Stimulated activated CD8-positive, alpha-beta memory T cell treated with anti-CD3 and anti-CD28 coated beads, Interleukin-7, amount 100 ng/mL, for 4 hours (primary cell): Measurements from ENCODE around the gene PITPNC1.
A peak's percentile ranks its signal among the peaks of the same experiment; 100 is the strongest.
"Not testable (repeated sequence)": the region's sequence is repeated elsewhere in the genome, so short reads cannot be mapped to it uniquely, and the experiment has no call there.

Experiments
- DNase-seq, 2 donors: peaks; one replicate each; pipeline ENCODE4 v3.0.0-alpha.2; 2020; ENCODE audit warnings: low read depth in 2 of 2

PITPNC1 gene

GRCh38 chr17:67680445-67681224 is 303.6 kb downstream of the PITPNC1 start:
- no peak for DNase-seq

GRCh38 chr17:67682196-67682595 is 305.1 kb downstream of the PITPNC1 start:
- no peak for DNase-seq

GRCh38 chr17:67685351-67685750 is 308.3 kb downstream of the PITPNC1 start:
- no peak for DNase-seq

- no peak for DNase-seq
Measured at GRCh38 chr17:67686241-67686640, 309.2 kb downstream of the PITPNC1 start.

- no peak for DNase-seq
Measured at GRCh38 chr17:67687511-67687910, 310.4 kb downstream of the PITPNC1 start.

GRCh38 chr17:67689534-67690177 is 312.6 kb downstream of the PITPNC1 start:
- DNase-seq: peak in 1 of 2 donors; percentile 10

GRCh38 chr17:67693811-67694210 is 316.7 kb downstream of the PITPNC1 start:
- no peak for DNase-seq

GRCh38 chr17:67696347-67696746 is 319.3 kb downstream of the PITPNC1 start:
- no peak for DNase-seq

- DNase-seq: no peak
Measured at GRCh38 chr17:67696853-67697498, 319.9 kb downstream of the PITPNC1 start.

GRCh38 chr17:67700037-67700724 is 323.1 kb downstream of the PITPNC1 start:
- DNase-seq: no peak

- no peak for DNase-seq
Measured at GRCh38 chr17:67700725-67701119, 323.6 kb downstream of the PITPNC1 start.

GRCh38 chr17:67702861-67703260 is 325.8 kb downstream of the PITPNC1 start:
- DNase-seq: not testable (repeated sequence)

GRCh38 chr17:67707442-67707841 is 330.4 kb downstream of the PITPNC1 start:
- no peak for DNase-seq

- no peak for DNase-seq
Measured at GRCh38 chr17:67708378-67708777, 331.3 kb downstream of the PITPNC1 start.

GRCh38 chr17:67711916-67712315 is 334.8 kb downstream of the PITPNC1 start:
- no peak for DNase-seq

GRCh38 chr17:67712375-67712774 is 335.3 kb downstream of the PITPNC1 start:
- no peak for DNase-seq

GRCh38 chr17:67713169-67713568 is 336.1 kb downstream of the PITPNC1 start:
- no peak for DNase-seq

- no peak for DNase-seq
Measured at GRCh38 chr17:67716405-67716798, 339.3 kb downstream of the PITPNC1 start.

- DNase-seq: no peak
Measured at GRCh38 chr17:67717192-67717623, 340.1 kb downstream of the PITPNC1 start.

- peak; percentile 98 to 99 for DNase-seq
Measured at GRCh38 chr17:67717624-67718324, 340.7 kb downstream of the PITPNC1 start, which contains the start of gene NOL11. Gene NOL11 (plus strand): TSS chr17:67717936. CDS start chr17:67717948, 12 bp downstream.

- DNase-seq: peak in 1 of 2 donors; percentile 21
Measured at GRCh38 chr17:67718325-67718941, 341.4 kb downstream of the PITPNC1 start.
